Esophagus (tissue), 2 donors: Measurements from ENCODE around the gene CCDC81. TPM values are rescaled to one million over a fixed set of nuclear protein-coding genes. Genes with fewer than 3 reads are reported as not detected.
"Not testable (repeated sequence)": the region's sequence is repeated elsewhere in the genome, so short reads cannot be mapped to it uniquely, and the experiment has no call there.

Experiments used
- H3K27ac ChIP-seq, 2 donors: one replicate each; pipeline ENCODE4 v1.5.1; 2013; ENCODE audit warnings: low read depth in 2 of 2, mild to moderate bottlenecking in 2 of 2, inconsistent platforms in 1 of 2, low read length in 1 of 2, moderate library complexity in 1 of 2
- H3K27me3 ChIP-seq, 2 donors: one replicate each; pipeline ENCODE4 v1.6.1; 2013; ENCODE audit warnings: low read length in 2 of 2, control low read depth in 1 of 2, mild to moderate bottlenecking in 1 of 2; ENCODE audit not compliant: insufficient read depth in 2 of 2, control insufficient read depth in 1 of 2
- H3K36me3 ChIP-seq, 2 donors: one replicate each; pipeline ENCODE4 v1.6.1; 2013; ENCODE audit warnings: low read length in 1 of 2; ENCODE audit not compliant: control insufficient read depth in 2 of 2, insufficient read depth in 2 of 2
- H3K4me1 ChIP-seq, 2 donors: one replicate each; pipeline ENCODE4 v1.6.1; 2013; ENCODE audit warnings: low read length in 1 of 2; ENCODE audit not compliant: control insufficient read depth in 2 of 2, insufficient read depth in 2 of 2
- H3K4me3 ChIP-seq, 2 donors: one replicate each; pipeline ENCODE4 v1.5.1; 2013; ENCODE audit warnings: low read length in 2 of 2, mild to moderate bottlenecking in 2 of 2, low read depth in 1 of 2, moderate library complexity in 1 of 2
- H3K9me3 ChIP-seq, 2 donors: one replicate each; pipeline ENCODE4 v1.6.1; 2013; ENCODE audit warnings: mild to moderate bottlenecking in 2 of 2, low read depth in 1 of 2, low read length in 1 of 2, moderate library complexity in 1 of 2; ENCODE audit not compliant: control insufficient read depth in 2 of 2, insufficient read depth in 1 of 2
- WGBS, 2 donors: extraction: QIAGEN DNeasy Blood & Tissue Kit; methylation state at CpG; one replicate each; pipeline ENCODE4 v1.1.7; 2013; 5-methylcytosine and 5-hydroxymethylcytosine counted together
- polyA plus RNA-seq, 2 donors: library from polyadenylated mRNA; stranded (reverse); fragments of 200-250 nt; gene quantifications; one replicate each; pipeline ENCODE4 v1.2.3, GENCODE V29; 2013
- donor health status: healthy with polysubstance abuse.
- donor health status: Bipolar disorder and iron deficiency.

CCDC81 gene
- polyA plus RNA-seq: under 1 TPM; 0.11 to 0.31 TPM

- Histone ChIP-seq H3K36me3 (no peaks in the 10 kb centered on the region), H3K27me3 (no peaks in the 10 kb centered on the region), H3K27ac (no peak within 1 kb of the TSS), H3K4me1 (peaks cover 0 to 9% of the 10 kb centered on the region in 2 donors), H3K4me3 (no peak within 1 kb of the TSS), H3K9me3 (peaks cover 0 to 2% of the 10 kb centered on the region in 2 donors)
- WGBS, 2 donors: 16 to 31% methylated on average over 25 of the region's 25 CpGs
These were observed at the start of gene CCDC81 for GRCh38 chr11:86374586-86374985. TSS of gene CCDC81 (plus strand) at chr11:86374887. CDS start at chr11:86375164, 277 bp downstream.

GRCh38 chr11:86335131-86335767, 39.4 kb upstream of the CCDC81 start:
- H3K36me3 ChIP-seq: peaks cover 0 to 7% of the 10 kb centered on the region in 2 donors
- WGBS, 2 donors: 91 to 94% methylated on average over 6 of the region's 6 CpGs

GRCh38 chr11:86337227-86337626, 37.5 kb upstream of the CCDC81 start:
- WGBS, 2 donors: 94 to 98% methylated on average over 2 of the region's 2 CpGs
- no peaks in the 10 kb centered on the region for H3K27me3 ChIP-seq
- no peak overlapping the region for H3K4me3 ChIP-seq
- no peaks in the 10 kb centered on the region for H3K9me3 ChIP-seq
- H3K27ac ChIP-seq: no peak overlapping the region
- no peaks in the 10 kb centered on the region for H3K4me1 ChIP-seq
- peaks cover 0 to 7% of the 10 kb centered on the region in 2 donors for H3K36me3 ChIP-seq

More at GRCh38 chr11:86335131-86335767, 39.4 kb upstream of the CCDC81 start:
- no peak overlapping the region for H3K4me3 ChIP-seq
- no peaks in the 10 kb centered on the region for H3K9me3 ChIP-seq
- H3K4me1 ChIP-seq: no peaks in the 10 kb centered on the region
- H3K27me3 ChIP-seq: no peaks in the 10 kb centered on the region
- no peak overlapping the region for H3K27ac ChIP-seq

GRCh38 chr11:86341382-86341781, 33.3 kb upstream of the CCDC81 start:
- 90 to 96% methylated on average over 3 of the region's 3 CpGs for WGBS, 2 donors
- H3K4me3 ChIP-seq: no peak overlapping the region
- H3K9me3 ChIP-seq: no peaks in the 10 kb centered on the region
- H3K36me3 ChIP-seq: peaks cover 2 to 4% of the 10 kb centered on the region in 2 donors
- H3K27ac ChIP-seq: no peak overlapping the region
- H3K27me3 ChIP-seq: no peaks in the 10 kb centered on the region
- no peaks in the 10 kb centered on the region for H3K4me1 ChIP-seq

GRCh38 chr11:86346513-86346912, 28.2 kb upstream of the CCDC81 start:
- WGBS, 2 donors: 81 to 92% methylated on average over 3 of the region's 3 CpGs
- Histone ChIP-seq H3K27ac (no peak overlapping the region), H3K27me3 (no peaks in the 10 kb centered on the region), H3K9me3 (no peaks in the 10 kb centered on the region), H3K4me3 (no peak overlapping the region), H3K4me1 (no peaks in the 10 kb centered on the region), H3K36me3 (peaks cover 0 to 5% of the 10 kb centered on the region in 2 donors)

DNA sequence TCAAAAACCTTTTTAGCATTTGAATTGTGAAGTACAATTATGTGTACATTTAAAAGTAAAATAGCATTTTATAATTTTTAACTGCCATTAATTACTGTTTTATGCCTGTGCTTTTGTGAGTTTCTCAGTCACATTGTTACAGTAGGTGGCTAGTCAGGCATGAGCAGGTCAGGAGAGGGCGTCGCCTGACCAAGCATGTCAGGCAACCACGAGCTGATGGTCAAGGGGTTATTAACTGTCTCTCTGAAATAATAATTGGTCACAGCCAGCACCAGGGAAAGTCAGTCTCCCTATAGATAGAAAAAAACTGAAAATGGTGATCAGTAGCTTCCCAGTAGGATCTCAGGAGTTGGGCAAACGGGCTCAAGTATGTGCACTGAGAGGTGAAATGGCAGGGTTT, 19.4 kb upstream of the CCDC81 start:
- Histone ChIP-seq H3K27ac (no peak overlapping the region), H3K4me1 (no peaks in the 10 kb centered on the region), H3K36me3 (no peaks in the 10 kb centered on the region), H3K4me3 (no peak overlapping the region), H3K9me3 (no peaks in the 10 kb centered on the region), H3K27me3 (no peaks in the 10 kb centered on the region)
- 72 to 74% methylated on average over 4 of the region's 4 CpGs for WGBS, 2 donors

DNA sequence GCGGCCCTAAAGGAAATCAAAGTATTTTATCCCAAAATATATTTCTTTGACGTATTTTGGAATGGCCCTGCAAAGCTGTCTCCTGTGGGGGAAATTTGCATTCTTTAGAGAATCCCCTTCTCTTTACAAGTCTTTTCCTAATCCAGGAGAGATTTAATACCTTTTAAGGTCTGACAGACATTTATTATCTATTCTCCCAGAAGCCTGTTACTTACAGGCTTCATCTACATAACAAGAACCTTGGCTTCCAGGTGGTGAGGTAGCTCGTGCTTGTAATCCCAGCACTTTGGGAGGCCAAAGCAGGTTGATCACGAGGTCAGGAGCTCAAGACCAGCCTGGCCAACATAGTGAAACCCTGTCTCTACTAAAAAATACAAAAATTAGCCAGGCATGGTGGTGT, 17.3 kb upstream of the CCDC81 start:
- not testable (repeated sequence) for H3K9me3 ChIP-seq, H3K36me3 ChIP-seq, H3K27ac ChIP-seq, H3K27me3 ChIP-seq, H3K4me1 ChIP-seq, H3K4me3 ChIP-seq
- 76 to 78% methylated on average over 4 of the region's 4 CpGs for WGBS, 2 donors

- 89 to 91% methylated on average over 3 of the region's 3 CpGs for WGBS, 2 donors
- no peak overlapping the region for H3K4me3 ChIP-seq
- H3K4me1 ChIP-seq: no peaks in the 10 kb centered on the region
- no peak overlapping the region for H3K27ac ChIP-seq
- H3K9me3 ChIP-seq: no peaks in the 10 kb centered on the region
- no peaks in the 10 kb centered on the region for H3K36me3 ChIP-seq
- H3K27me3 ChIP-seq: no peaks in the 10 kb centered on the region
These were observed 16.0 kb upstream of the CCDC81 start for GRCh38 chr11:86358720-86359119.

- no peaks in the 10 kb centered on the region for H3K36me3 ChIP-seq
- no peaks in the 10 kb centered on the region for H3K4me1 ChIP-seq
- H3K27me3 ChIP-seq: no peaks in the 10 kb centered on the region
- 53 to 65% methylated on average over 2 of the region's 2 CpGs for WGBS, 2 donors
- H3K27ac ChIP-seq: no peak overlapping the region
- H3K4me3 ChIP-seq: no peak overlapping the region
- no peaks in the 10 kb centered on the region for H3K9me3 ChIP-seq
These were observed 13.8 kb upstream of the CCDC81 start for GRCh38 chr11:86360775-86361395.

DNA sequence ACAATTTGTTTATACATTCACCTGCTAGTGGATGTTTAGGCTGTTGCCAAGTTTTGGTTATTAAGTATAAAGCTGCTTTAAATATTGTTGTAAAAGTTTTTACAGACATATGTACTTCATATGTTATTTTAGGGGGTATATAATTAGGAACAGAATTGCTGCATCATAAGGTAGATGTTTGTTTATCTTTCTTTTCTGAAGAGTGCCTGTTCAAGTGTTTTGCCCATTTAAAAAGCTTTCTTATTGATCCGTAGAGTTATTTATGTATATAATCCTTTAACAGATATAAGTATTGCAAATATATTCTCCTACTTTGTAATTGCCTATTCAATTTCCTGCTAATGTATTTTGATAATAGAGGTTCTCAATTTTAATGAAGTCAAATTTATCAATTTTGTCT, 11.3 kb upstream of the CCDC81 start:
- 97 to 100% methylated on average over 1 of the region's 1 CpG for WGBS, 2 donors

More for the DNA sequence above, 11.3 kb upstream of the CCDC81 start:
- H3K9me3 ChIP-seq: no peaks in the 10 kb centered on the region
- no peaks in the 10 kb centered on the region for H3K27me3 ChIP-seq
- no peak overlapping the region for H3K27ac ChIP-seq
- H3K4me3 ChIP-seq: no peak overlapping the region
- H3K36me3 ChIP-seq: no peaks in the 10 kb centered on the region
- no peaks in the 10 kb centered on the region for H3K4me1 ChIP-seq
